Stimulated activated CD8-positive, alpha-beta memory T cell treated with anti-CD3 and anti-CD28 coated beads, Interleukin-7, amount 100 ng/mL, for 4 hours (primary cell): ENCODE results near the gene C14orf132.

Experiments
- DNase-seq, 2 donors: peaks; one replicate each; pipeline ENCODE4 v3.0.0-alpha.2; 2020; ENCODE audit warnings: low read depth in 2 of 2

C14orf132 gene

DNA sequence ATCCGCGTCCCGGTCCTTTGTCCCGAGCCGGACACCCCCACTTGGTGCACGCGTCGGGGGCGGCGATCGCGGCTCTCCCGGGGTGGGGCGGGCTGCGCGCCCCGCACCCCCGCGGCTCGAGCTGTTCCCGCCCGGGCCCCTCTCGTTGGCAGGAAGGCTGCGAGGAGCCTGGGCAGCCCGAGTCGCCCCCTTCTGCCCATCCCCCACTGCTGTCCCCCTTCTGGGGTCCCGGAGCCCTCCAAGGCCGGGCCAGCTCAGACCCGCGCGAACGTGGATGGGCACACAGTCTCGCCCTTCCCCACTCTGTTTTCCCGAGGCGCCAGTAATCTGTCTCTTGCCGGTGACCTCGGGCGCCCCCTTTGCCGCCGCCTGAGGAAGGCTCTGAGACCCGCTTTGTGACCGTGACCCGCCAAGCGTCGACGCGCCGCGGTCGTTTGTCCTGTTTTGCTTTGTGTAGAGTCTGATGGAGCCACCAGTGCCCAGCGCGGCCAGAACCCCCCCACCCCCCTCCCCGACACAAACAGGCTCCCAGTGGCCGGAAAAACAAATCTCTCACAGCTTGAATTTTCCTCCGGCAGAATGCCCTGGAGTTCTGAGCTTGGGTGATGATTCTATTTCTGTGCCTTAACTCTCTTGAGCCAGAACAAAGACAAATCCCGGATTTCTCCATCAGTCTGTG is 610 bp downstream of the C14orf132 start:
- no peak for DNase-seq

DNA sequence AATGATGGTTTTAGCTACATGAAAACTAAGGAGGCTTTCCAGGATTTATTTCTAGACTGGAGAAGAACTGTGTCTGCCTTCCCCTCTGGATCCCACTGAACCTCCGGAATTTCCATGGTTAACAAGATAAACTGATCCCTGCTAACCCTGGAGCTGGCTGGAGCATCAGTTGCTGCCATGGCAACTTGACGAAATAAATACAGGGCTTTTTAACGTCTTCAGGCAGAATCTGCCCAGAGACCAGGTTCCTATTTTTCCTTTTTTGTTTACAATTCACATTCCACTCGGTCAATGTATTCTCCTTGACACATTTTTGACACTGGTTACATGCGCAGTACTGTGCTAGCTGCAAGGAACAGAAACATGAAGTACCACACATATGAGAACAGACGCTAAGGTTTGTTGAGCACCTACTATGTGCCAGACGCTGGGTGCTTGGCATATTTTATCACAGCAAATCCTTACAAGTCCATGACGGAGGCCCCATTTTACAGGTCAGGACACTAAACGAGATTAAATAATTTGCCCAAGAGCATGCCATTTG is 1.7 kb downstream of the C14orf132 start:
- DNase-seq: no peak

DNA sequence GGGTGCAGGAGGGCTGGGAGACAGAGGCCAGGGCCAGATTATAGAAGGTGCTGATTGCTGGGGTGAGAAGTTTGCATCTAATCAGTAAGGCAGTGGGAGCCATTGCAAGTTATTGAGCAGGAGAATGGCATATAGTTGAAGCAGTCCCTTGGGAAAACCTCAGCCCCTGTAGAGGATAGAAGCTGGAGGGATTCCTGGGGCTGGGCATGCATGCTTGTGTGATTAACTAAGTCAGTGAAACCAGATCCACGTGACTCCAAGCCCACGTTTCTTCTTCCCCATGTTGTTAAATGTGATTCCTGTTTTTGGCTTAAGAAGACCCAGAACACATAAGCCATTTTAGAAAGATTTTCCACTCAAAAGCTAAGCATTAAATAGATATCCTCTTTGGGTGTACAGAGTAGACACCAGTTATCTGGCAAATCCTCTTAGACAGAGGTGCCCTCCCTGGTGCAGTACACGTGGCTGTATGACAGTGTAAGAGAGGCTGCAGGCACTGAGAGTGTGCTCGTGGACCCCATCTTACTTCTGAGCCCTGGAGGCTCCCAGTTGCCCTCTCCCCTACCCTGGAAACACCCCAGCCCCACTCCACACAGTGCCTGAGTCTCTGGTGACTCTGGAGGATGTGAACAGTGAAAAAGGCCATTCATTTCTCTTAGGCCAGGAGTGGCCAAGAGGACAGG is 3.2 kb downstream of the C14orf132 start:
- DNase-seq: no peak

DNA sequence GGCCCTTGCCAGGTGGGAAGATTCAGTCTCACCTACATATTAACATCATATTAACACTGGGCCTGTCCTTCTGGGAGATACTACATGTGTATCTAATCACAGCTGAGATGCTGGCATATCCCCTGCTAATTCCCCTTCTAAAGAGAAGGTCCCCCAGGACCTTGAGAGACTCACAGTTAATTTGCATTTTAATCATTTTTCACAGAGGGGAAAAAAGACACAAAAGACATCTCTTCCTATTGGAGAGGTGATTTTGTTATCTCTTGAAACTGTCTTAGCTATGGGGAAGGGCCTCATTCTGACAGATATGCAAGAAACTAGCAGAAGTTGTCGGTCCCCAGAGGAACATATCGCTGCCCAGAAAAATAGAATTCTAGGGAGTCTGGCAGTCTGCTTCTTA is 7.5 kb downstream of the C14orf132 start:
- DNase-seq: no peak

DNA sequence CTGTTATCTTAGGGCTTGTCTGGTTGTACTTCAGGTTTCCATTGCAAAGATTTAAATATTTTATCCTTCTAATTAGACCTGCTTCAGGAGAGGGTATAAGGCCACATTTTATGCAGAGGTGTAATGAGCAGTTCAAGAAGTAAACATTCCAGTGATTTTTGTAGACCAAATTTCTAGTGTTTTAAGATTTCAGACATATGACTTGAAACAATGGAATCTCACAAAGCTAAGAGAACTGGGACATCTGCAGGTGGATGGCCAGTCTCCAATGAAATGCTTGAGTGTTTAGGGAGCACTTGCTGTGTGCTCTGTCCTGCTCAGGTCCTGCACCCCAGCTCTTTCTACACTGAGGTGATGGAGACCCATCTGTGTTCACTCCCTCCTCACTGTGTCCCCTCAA is 7.9 kb downstream of the C14orf132 start:
- no peak for DNase-seq

DNA sequence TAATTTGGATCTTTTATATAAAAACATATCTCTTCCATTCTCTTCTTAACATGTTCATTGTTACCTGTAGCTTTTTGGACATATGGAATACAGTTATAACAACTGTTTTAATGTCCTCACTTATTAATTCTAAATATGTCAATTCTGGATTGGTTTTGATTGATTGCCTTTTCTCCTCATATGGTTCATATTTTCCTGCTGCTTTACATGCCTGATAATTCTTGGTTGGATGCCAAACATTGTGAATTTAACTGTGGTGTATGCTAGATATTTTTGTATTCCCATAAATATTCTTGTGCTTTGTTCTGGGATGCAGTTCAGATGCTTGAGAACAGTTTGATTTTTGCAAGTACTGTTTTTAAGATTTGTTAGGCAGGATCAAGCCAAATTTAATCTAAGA is 10.8 kb downstream of the C14orf132 start:
- DNase-seq: no peak

DNA sequence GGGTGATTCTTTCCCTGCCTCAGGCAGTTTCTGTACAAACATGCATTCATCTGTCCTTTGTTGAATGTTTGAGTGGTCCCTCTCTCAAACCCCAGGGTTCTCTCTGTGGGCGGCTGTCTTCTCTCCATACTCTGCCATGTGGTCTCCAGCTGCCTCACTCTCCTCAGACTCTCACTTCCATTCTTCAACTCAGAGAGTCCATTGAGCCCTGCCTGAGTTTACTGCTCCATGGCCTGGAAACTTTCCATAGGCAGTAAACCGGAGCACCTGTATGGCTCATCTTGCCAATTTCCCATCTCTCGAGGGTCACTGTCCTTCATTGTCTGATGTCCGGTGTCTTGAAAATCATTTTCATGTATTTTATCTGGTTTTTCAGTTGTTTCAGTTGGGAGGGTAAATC is 11.3 kb downstream of the C14orf132 start:
- no peak for DNase-seq

DNA sequence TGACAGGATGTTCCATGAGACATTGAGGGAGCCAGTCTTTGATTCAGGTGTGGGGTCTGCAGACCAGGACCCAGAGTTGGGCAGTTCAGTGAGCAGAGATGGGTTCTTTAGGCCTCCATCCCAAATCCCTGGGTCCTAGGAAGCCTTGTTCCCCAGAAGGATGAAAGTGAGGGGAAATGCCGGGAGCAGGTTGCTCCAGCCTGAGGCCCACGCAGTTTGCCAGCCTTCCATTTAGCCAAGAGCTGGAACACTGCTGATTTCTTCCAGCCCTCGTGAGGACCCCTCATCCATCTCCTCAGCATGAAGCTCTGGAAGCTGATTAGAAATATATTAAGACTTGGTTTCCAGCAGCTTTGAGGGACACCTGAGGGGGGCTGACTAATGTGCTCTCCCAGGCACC is 12.1 kb downstream of the C14orf132 start:
- DNase-seq: no peak

DNA sequence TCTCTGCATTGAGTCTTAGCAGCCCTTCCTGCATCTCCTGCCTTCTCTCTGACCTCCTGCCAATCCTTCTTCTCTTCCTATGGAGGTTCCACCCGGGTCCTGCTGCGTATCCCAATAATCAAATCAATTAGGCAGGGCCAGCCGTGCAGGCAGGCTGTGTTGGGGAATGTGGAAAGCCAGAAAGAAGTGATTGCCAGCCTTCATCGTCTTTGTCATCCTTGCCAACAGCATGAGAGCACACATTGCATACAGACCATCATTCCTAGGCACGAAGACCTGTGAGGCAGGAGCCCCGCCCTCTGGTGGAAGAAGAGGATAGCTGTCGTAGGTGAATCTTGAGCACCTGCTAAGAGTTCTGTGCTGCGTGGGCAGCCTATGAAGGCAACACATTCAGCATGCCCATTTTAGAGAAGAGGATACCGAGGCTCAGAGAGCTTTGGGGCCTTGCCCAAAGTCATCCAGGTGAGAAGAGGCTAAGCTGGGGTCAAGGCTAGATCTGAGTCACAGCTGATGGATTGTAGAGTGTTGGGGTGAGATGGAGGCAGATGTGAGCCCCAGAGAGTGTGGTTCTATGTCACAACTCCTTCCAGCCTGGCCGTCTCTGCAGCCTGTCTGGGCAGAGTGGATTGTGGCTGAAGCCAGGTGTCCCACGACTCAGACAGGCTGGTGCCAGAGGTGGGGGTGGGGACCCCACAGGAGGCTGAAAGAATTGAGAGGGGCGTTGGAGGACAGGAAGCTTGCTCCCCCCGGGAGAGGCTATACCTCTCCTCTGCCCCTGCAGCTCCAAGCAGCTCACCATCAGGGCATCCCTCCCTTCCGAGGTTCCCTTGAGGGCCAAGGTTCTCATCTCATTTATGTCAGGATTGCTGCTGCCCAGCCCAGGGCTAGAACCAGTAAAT is 12.7 kb downstream of the C14orf132 start:
- no peak for DNase-seq

DNA sequence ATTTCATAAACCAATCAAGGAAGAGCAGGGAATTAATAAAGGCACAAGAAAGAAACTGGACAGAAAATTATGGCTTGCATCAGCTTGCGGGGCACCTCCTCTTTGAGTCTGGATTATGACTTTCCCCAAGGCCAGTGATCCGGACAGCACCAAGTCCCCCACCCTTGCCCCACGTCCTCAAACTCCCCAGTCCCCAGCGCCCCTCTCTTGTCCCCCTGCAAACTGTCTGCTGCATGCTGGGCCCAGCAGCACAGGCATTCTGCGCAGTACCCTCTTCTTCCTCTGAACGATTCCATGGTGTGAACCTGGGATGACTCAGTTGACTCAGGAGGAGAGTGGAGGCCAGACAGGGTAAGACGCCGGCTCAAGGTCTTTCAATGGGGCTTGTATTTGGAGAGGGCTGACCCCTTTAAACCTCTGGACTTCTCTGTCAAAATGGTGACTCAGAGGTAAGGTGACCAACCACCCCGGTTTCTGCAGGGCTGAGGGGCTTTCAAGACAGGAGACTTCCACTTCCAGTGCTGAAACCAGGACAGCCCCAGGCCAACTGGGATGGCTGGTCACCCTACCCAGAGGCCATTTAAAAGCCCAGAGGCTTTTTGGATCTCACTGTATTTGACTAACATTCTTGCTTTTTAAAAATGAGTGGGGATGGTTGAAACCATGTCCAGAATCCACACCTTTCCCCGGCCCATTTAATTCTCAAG is 13.5 kb downstream of the C14orf132 start:
- no peak for DNase-seq

DNA sequence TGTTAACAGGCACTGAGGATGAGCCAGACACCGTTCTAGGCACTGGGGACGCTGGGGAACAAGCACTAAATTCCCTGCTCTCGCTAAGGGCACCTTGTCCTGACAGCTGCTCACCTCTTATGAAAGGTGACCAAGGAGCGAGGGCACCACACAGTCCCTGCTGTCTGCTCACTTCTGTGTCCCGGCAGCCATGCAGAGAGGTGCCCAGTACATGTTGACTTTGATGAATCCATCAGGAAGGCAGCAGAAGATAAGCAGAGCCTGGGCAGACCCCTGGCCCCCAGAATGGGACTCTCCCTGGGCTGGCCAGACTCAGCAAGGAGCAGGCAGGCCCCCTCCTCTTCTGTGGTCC is 14.1 kb downstream of the C14orf132 start:
- DNase-seq: no peak

DNA sequence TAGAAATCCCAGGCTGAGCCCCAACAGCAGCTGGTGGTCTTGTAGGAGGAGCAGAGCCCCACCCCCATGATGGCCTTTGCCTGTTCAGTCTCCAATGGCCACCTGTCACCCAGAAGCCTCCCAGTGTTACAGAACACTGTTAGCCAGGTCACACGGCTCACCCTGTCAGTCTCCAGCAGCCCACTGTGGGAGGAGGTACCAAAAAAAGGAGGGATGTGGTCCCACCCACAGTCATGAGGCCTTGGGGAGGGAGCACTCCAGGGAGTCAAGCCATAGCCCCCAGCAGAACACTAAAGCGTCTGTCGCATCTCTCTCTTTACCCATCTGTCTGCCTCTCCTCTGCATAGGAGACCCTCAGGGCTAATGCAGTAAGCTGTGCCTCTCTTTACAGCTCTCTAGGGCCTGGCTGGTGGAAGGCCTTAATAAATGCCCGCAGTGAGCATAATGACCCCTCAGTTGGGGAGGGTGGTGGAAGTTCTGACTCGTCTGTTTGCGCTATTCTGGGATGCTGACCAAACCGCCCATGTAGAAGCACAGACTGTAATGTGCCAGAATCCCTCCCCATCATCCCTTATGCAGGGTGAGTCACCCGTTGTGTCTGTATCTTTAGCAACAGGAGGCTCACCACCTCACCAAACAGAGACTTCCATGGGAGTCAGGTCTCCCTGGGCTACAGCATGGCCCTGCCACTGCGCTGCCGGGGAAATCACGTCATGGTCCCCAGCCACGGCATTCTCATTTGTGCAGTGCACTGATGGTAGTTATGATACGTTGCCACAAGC is 14.6 kb downstream of the C14orf132 start:
- no peak for DNase-seq

DNA sequence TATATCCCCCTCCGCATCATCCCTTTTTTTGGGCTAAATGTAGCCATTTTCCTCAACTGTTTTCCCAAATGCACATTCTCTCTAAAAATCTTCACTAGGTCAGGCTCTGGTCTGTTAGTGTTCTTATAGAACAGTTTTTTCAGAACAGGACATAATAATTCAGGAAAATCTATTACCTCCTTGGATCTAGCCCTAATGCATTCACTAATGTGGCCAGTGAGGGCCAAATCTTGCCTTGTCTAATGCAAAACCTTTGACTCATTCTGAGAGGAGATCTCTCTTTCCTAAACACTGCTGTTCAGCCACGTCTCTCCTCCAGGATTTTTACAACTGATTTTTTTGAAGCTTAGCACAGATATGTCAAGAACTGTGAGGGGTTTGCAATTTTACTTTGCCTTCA is 15.5 kb downstream of the C14orf132 start:
- DNase-seq: no peak

DNA sequence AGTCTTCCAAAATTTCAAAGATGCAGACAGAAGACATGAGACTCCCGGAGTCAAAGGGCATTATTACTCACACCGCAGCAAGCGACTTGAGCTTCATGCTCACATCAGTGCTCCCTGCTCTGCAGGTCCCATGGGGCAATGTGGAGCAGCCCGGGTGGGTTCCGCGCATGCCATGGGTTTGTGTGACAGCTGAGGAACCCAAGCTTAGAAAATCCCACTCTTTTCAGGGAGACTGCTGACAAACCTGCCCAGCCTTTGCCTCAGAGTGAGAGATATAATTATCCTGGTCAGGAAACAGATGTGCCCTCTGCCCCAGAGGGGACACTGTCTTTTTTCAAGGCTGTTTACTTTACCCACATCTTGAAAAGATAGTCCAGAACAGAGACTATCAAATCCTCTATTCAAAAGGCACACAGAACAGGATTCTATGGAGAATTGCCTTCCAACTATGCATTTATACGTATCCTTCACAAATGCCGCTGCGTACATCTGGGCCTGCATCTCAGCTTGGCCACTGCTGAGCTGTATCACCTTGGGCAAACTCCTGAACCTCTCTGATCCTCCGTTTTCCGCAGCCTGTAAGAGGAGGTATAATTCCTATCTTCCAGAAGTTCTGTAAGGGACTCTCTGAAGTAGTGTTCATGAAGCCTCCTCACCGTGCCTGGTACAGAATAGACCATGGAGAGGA is 16.0 kb downstream of the C14orf132 start:
- DNase-seq: no peak

DNA sequence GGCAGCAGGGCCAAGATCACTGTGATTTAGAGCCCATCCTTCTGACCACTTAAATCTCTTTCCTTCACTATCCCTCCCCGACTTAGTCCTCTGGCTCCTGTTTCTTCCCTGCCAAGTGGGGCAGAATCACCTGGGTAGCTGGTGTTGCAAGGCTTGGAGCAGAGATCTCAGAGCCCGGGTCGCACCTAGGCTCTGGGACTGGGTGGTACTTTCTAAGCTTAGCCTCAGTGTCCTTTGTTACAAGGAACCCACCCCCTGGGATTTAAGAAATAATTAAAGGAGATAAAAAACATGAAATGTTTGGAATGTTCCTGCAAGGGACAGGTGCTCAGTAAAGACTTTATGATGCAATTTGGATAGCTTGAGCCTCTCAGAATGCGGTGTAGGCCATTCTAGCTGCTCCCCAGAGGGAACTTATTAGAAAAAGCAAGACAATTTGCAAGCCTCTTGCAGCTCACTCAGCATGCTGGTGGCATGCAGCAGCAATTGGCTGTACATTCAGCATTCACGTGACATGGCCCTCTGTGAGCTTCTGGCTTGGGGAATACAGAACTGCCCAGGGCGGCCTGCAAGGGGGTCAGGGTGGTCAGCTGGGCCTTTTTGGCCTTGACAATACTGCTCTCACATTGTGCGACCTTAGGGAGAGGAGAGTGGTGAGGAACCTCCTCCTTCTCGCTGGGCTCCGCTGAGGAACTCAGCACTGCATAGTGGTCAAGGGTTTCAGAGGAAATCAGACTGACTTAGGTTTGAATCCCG is 16.8 kb downstream of the C14orf132 start:
- DNase-seq: no peak

DNA sequence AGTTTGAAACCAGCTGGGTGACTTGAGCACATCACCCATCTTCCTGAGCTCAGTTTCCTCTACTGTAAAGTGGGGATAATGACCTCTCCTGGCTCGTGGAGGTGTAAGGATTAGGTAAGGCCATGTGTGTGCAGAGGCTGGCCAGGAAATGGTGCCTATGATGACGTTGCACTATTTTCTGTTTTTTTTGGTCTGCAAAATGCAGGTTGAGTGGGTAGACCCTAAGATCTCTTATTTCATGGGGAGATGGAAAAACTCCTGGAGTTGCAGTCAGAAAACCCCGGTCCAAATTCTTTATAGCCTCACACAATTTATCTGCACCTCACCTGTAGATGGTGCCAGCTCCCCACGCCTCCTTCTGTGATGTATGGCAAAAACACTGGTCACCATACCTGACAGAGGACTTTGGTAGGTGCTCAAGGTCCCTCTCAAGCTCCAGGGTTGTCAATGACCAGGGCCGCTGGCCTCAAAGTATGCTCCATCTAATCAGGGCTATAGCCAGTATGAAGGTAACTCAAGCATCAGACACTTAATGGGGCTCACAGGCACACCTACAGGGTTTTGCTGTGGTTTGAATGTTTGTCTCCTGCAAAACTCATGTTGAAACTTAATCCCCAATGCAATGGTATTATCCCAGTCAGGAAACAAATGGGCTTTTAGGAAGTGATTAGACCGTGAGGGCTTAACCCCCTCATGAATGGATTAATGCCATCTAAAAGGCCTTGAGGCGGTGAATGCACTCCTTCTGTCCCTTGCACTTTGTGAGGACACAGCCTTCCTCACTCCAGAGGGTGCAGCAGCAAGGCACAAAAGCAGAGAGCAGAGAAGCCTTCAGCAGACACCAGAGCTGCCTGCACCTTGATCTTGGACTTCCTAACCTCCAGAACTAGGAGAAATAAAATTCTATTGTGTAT is 17.6 kb downstream of the C14orf132 start:
- no peak for DNase-seq

DNA sequence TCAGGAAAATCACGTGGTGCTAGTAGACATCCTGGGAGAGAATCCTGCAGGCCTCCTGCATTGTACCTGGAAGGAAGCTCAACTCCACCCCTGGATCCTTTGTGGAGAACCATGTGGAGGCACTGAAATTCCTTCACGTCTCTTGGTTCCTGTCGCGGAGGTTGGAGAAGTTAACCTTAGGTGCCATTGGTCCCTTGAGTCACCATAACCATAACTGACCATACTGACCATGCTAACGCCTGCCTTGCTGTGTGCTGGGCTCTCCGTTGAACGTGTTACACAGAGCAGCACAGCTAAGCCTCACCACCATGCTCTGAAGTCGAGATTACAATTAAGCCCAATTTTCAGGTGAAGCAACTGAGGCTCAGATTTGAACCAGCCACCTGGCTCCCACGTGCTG is 18.6 kb downstream of the C14orf132 start:
- no peak for DNase-seq

DNA sequence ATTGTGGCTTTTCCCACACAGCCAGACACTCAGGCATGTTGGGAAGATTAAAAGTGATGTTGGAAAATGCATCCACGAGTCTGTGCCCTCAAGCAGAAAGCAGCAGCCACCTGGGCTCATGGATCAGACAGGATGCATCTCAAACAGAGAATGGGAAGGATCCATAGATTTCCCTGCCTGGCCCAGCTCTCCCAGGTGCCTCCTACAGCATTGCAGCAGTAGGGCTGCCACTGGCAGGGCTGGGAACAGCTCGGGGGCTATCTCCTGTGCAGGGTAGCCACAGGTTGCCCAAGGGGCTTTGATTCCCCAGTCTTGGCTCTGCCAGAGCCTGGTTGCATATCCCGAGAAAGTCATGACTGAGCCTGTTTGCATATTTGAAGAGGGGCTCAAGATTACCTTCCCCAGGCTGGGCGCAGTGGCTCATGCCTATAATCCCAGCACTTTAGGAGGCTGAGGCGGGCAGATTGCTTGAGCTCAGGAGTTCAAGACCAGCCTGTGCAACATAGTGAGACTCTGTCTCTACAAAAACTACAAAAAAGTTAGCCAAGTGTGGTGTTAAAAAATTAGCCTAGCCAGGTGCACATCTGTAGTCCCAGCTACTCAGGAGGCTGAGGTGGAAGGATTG is 19.5 kb downstream of the C14orf132 start:
- no peak for DNase-seq
